Activated CD8-positive, alpha-beta memory T cell treated with anti-CD3 and anti-CD28 coated beads for 24 hours (primary cell): ENCODE results near the gene ITSN2.

Source experiments
- DNase-seq: peaks from one replicate; pipeline ENCODE4 v3.0.0-alpha.2; 2020

The ITSN2 gene

DNA sequence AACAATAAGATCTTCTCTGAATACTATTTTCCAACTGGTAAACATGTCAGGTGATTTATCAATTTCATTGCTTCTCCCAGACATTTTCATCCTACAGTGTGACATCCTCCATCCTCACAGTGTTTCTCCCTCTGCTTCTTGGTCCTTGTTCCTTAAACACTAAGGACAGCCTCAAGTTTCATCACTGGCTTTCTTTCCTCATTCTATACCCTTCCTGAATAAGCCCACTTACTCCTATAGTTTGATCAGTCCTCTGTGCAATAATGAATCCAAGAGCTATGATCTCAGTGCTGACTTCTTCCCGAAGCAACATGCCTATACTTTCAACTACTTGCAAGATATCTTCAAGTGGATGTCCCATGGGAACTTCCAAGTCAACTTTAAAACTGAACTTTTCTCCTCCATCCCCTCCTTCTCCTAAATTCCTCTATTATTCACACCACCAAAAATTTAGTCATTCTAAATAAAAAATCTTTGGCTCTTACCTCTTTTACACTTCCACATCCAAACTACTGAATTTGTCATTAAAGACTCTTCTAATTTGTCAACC lies 97.8 kb downstream of the ITSN2 start:
- no peak for DNase-seq

DNA sequence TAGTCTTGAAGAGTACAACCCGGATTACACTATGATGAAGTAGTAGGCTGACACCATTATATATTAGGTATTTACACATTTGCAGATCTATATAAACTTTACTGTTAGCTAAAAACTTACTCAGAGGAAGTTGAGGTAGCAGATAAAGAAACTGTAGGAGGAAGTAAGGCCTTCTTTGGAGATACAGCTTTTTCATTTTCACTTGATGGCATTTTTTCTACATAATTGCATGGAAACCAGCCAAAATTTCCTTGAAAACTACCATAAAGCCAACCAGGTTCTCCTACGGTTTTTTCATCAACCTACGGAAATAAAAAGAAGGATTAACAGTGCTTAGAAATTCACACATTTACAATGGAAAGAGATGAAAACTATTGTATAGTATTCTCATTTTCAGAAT lies 98.9 kb downstream of the ITSN2 start:
- DNase-seq, result no peak

DNA sequence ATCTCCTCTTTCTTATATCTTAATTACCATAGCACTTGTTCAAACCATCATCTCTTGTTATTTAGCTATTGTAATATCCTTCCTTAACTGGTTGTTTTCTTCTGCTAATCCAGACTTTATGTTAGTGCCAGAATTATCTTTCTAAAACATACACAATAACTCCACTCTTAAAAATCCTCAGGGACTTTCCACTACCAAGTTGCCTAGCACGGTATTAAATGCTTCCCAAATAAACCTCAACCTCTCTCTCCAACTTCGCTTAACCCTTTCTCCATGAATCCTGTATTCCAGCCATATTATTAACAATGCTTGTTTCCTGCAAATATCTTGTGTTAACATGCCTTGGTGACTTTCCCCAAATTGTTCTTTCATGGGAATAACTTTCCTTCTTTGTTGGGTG lies 101.0 kb downstream of the ITSN2 start:
- no peak for DNase-seq

DNA sequence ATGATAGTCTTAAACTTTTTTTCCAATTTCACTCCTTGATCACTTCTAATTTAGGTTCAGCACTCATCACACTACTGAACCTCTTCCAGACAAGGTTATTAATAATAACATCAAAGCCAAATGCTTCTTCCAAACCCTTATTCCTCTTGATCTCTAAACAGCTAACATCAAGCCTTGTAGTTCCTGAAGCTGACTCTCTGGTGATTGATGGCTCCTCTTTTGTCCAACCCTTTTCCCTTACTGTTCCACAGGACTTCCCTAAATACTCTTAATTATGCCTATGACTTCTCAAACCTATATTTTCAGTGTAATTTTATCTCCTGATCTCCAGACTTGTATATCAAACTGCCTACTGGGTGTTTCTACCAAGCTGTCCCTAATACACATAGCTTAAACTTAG lies 101.6 kb downstream of the ITSN2 start:
- DNase-seq, result no peak

DNA sequence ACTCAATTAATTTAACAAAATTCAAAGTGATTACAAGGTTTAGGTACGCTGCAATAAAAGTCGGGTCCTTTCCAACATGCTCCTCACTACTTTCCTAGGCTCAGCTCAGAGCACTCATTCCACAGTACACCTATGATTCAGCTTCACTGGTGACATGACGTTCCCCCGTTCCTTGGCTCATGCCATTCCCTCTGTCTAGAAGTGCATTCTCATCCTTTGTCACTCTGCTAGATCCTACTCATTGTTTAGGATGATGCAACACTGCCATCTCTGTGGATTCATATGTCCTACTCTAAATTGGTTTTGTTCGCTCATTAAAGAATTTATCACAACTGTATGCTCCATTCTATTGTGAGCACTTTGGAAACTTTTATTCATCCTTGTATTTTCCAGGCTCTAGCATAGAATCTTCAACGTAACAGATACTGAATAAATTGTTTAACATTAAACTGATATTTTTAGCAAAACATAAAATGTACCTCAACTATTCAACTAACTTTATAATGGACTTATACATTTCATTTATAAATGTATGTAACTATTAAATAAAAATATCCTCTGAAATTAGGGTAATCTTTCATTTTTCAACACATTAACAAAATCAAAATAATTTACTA lies 106.9 kb downstream of the ITSN2 start:
- no peak for DNase-seq

DNA sequence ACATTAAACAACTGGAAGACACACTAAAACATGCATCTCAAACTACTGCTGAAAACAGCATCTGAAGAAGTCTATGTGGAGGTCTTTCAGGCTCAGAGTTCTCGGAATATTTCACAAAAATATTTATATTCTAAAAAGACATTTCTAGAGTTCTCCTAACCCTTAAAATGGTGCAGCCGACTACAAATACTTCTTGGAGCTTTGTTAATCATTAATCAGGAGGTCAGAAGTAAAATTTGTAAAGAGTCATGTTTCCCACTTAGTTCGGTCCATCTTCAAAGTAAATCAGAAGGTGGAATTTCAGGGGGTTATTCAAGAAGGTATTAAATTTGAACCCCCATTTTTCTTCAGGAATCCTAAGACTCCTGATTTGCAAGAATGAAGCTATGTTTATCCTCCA lies 112.7 kb downstream of the ITSN2 start:
- no peak for DNase-seq

DNA sequence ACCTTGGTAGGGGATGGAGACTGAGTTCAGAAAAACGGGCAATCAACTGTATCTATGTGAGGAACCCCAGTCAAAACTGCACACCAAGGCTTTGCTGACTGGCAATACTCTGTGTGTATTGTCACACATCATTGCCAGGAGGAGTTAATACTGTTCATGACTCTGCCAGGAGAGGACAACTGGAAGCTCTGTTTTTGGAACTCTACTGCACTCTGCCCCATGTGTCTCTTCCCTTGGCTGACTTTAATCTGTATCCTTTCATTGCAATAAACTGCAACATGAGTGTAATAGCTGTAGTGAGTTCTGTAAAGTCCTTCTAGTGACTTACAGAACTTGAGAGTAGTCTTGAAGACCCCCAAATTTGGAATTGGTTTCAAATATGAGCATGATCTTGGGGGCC lies 113.2 kb downstream of the ITSN2 start:
- no peak for DNase-seq

DNA sequence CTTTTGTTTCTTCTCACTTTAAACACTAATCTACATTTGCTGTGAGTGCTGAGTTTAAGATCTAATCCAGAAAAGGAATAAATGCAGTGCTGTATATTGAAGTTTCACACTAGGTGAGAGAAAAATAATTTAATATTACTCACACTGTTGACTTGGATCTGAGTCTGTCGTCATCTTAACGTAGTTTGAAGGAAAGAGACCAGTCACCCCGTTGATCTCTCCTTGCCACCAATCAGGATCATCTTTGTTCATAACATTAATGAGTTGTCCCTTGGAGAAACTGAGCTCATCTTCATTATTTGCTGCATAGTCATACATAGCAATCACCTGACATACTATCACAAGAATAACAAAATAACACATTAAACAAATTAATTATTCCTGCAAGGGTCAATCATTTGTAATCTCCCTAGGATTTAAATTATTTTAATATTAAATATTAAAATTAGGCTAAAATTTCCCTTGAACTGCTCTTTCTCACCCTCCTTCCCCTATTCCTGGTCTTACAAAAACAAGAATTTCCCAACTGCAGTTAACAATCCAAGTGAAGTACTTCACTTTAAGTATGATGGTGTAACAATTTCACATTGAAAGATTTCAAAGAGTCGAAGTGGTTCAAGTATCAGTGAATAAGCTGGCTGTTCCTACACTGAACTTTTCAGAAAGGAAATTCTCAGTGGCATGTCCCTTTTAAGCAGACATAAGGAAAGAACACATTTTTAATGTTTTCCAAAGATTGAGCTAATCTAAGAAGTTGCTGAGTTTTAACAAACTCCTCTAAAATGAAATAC lies 114.2 kb downstream of the ITSN2 start:
- no peak for DNase-seq

DNA sequence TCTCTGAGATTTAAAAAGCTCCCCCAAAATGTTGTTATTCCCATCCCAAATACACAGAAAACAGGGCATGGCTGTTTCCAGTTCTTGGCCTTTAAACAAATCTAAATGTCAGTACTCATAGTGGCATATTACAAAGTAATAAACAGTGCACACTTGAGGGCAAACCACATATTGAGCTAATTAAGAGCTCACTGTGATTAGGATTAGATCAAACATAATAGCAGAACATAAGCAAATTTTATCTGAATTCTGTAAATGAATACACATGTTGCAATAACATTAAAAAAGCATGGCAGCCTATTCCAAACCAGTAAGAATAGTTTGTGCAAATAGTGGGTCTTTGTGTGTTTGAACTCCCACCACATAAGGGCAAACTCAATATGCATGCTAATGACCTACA lies 118.8 kb downstream of the ITSN2 start:
- DNase-seq, result no peak

DNA sequence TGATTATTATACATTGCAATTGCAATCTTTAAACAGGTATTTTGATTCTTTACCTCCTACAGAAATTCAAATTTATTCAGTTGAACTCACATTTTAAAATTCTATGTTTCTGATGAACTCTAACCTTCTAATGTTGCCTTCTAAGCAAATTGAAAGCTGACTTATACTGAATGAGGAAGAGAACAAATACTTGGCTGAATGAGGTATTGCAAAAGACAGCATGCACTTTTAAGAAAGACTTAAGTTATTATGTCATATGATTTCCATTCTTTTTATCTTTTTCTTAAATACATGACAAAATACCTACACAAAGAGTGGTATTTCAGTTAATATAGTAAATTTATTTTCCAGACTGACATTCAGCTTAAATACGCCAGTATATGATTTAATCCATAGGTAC lies 120.8 kb downstream of the ITSN2 start:
- DNase-seq, result no peak

DNA sequence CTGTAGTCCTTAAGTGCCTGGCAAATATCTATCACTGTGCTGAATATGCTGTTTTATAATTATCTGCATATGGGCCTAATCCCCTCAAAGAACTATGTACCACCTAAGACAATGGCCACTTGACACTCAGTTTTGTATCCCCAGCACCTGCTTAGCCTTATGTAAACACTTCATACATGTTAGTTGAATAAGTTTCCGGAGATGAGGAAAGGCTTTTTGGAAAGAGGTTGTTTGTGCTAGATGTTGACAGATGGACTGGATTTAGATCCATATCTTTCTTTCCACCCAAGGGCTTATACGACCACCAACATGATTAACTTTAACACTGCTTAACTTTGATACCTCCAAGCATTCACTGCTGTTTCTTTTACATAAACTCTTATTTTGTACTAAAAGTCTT lies 122.2 kb downstream of the ITSN2 start:
- no peak for DNase-seq

DNA sequence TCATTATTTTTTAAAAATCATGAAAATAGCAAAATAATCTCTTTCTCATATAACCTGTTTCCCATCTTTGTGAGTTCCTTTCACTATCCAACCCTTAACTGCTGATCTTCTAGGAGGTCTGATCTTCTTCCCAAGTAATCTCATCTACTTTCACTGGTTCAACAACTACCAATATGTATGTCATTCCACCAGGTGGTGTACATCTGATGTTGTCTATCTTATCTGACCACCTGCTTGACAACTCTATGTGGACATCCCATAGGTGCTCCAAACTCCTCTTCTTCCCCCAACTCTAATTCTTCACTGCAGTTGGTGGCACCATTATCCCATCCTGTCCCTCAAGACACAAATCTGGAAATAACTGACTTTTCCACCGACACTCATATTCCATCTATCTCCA lies 123.0 kb downstream of the ITSN2 start:
- no peak for DNase-seq

DNA sequence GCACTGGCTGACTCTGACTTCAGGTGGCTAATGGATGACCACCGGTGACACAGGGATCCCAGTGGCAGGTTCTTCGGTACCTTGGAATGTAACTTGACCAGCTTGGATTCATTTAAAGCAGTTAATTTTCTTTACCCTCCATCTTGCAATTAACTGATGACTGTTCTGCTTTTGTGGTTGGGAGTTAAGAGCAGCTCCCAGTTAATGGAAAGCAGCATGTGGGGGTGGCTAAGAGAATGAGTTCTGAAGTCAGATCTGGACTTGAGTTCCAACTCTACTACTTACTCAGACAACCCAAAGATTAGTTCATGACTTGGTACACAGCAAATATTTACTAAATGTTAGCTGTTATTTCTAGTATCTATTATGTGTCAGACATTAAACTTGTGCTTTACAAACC lies 127.0 kb downstream of the ITSN2 start:
- no peak for DNase-seq

DNA sequence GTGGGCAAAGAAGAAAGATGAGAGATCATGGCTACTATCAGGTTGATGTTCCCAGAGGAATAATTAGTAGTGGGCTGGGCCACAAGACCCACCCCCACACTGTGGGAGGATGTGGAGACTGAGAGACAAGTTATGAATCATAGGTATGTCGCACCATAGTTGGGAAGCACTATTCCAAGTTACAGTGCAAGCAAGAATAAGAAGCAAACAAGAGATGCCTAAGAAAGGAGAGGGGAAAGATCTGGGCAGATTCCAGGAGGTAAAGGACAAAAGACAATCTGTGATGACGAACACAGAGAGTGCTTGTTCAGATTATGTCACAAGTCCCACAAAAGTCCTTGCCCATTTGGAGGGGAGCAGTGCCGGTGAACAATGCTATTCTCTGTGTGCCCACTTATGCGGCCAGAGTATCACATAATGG lies 128.9 kb downstream of the ITSN2 start:
- no peak for DNase-seq

DNA sequence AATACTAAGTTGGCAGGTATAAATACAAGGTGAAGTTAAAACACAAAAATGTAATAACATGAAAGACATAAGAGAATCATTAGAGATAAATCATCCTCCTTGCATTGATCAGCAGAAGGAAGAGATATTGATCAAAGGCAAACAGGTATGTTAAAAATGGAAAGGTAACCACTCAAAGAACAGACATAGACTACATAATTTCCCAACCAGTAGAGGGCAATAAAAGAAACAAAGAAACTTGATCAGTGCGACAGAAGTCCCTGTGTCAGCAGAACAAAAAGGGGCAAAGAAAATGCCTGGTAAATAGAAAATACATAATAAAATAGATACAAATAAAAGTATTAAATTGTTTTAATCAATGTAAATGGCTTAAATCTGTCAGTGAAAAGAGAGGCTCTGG lies 131.9 kb downstream of the ITSN2 start:
- no peak for DNase-seq

DNA sequence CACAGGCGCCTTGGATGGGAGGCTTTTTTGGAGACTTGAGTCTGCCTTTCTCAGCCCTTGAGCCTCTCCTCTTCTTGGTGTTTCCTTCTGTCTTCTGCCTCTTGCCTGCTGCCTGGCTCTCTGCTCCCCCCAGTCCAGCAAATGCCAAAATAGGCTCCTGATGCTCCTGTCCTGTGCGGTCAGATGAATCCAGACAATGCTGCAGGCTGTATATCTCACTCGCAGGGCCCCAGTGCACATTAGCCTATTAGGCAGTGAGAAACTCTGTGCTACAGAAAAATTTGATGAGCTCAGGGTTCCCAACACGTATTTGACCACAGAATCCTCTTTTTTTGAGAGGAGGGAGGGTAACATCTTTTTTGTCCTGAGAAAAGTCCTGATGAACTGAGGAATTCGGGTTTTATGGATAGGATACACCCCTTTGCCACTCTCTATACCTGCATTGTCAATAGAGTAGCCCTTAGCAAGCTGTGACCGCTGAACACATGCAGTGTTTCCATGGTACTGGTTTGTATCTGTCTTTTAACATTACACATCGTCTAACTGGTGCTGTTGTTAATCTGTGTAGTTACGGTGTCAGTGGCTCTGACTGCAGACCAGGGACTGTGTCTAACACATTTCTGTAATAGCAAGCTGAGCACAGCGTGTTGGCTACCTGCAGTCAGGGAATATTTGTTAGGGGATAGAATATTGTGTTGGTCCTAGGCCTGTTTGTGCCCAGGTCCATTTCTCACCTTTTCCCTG lies 134.7 kb downstream of the ITSN2 start:
- DNase-seq, result no peak

DNA sequence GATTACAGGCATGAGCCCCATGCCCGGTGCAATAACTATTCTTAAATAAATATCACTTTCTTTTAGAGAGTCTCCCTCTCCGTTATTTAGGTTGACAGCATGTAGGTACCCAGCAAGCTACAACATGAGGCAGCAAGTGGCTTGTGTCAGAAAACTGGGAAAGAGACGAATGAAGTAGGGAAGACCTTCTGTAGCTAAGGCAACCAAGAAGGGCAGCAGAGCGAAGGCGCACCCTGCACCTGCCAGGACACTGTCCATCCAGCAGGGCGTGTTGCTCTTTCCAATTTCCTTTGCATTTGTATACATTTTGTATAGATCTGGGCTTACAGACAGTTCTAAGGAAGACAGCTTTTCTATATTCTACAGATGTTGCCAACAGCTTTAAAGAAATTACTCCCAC lies 137.4 kb downstream of the ITSN2 start:
- DNase-seq, result no peak

DNA sequence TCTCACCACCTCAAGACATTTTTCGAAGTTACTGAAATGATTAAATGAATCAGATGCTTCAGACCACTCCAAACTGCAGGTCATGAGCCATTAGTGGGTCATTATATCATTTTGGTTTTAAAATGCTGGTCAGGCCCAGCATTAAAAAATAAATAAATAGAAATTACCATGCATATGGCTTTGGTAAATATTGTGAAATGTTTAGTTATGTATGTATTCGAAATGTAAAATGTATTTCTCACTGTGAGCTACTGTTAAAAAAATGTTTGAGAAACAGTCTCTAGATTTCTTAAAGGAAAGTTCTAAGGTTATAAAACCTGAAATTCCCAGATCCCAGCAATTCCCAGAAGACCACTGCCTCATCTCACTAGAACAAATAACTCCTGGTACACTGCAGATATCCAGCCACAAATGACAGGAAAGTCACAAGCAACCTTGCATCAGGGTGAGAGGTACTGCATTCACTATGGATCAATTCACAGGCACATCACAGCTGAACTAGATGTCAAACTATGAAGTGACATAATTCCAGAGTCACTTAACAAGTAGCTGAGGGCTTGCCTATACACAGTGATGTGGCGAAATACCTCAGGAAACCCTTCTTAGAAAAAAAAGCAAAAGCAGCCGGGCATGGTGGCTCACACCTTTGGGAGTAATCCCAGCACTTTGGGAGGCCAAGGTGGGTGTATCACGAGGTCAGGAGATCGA lies 138.8 kb downstream of the ITSN2 start:
- DNase-seq, result no peak

DNA sequence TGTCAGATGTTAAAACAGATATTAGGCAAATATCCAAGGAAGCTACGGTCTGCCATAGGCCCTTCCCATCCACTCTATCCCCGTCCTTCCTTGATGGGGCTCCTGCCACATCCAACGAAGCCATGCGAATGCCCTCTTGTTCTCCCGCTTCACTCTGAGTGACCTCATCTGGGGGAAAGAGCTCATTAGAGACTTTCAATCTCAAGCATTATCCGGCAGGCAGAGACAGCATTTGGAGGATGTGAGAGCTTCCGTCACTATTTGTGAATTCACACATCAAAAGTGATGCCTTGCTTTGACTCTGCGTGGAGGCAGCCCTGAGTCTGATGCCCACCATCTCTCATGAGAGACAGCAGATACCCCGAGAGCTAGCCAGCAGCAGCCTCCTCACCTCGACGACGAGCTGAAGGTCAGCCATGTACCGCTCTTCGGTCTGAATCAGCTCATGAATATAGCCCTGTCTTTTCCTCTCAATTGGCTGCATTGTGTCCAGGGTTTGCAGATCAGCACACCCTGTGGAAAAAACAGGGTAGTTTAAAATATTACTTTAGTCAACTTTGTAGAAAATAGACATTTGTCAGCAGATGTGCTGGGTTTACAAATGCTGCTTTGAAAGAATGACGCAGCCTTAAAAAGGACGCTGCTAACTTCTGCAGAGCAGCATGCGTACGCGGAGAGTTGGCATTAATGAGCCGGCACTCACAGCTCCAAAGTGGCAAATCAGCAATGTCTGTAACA lies 139.6 kb downstream of the ITSN2 start:
- DNase-seq, result no peak

DNA sequence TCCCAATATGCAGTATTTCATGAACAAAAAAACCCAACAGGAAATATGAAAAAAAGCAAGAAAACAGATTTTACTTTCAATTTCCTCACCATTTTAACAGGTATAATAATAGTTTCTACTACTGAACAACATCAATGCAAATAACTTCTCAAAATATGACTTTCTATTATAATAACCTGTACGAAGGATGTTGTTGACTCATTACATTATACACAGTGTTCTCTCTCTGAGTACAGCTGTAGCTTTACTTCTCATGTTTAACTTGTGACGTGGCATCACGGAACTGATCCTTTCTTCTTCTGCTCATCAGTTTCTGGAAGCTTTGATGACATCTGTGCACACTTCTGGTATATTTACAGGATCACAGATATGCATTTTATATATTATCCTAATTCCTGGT lies 145.5 kb downstream of the ITSN2 start:
- no peak for DNase-seq

DNA sequence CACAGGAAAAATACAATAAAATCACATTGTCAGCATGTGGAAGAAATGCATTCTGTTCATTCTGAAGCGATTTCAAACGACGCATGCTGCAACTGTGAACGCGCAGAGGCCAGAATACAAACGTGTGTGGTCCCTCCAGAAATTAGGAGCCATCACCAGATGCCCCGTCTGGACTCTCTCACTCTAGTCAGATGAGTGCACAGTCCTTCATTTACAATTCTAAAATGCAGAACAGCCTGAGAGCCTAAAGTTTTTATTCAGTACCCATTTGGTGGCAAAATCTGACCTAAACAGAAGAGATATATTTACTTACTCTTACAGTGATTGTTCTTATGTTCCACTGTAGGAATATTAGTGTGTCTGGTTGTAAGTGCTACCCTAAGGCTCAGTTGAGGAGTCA lies 148.9 kb downstream of the ITSN2 start:
- DNase-seq, result no peak

DNA sequence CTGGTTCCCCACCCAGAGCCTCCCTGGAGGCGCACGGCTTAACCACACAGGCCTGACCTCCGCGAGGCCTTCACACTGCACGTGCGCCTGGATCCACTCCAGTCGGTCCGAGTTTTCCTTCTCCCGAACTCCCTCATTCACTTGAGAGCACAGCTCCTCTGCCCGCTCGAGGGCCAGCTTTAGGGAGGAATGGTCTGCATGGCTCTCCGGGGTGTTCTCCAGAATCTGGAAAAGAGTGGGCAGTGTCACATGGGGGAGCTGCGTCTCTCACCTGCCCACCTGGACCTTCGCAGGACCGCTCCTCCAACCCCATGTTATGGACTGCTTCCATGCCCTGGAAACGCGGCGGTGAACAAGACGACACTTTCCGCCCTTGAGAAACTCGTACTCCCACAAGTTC lies 149.6 kb downstream of the ITSN2 start:
- DNase-seq, result no peak

DNA sequence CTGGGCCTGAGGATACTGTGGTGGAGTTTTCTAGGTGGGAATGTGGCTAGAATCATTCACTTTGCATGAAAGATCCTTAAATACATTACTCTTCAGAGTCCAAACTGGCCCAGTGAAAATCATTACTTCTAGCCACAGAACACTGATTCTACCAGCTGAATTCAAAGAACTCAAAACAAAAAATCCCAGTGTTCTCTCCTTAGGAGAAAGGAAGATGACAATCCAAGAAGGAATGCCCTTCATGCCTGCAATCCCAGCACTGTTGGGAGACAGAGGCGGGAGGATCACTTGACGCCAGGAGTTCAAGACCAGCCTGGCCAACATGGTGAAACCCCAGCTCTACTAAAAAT lies 150.3 kb downstream of the ITSN2 start:
- no peak for DNase-seq
